Lower lobe of right lung (tissue), 2 donors: ENCODE measurements around the gene SLC22A3. TPM values are rescaled to one million over a fixed set of nuclear protein-coding genes. Genes with fewer than 3 reads are reported as not detected.

Experiments used
- ATAC-seq, 2 donors: fragments of 200-7000 bp; cut with Tn5 transposase; one replicate each; pipeline ENCODE4 v1.9.1; 2020 to 2022; ENCODE audit warnings: mild to moderate bottlenecking in 2 of 2, moderate library complexity in 2 of 2
- DNase-seq: peaks from one replicate; pipeline ENCODE4 v3.0.0-alpha.2; 2020
- H3K27ac ChIP-seq: fragments of 200-600 bp; one replicate; pipeline ENCODE4 v1.8.0; 2022
- H3K27me3 ChIP-seq: fragments of 200-600 bp; one replicate; pipeline ENCODE4 v1.8.0; 2022; ENCODE audit warnings: low read depth
- H3K36me3 ChIP-seq: fragments of 200-600 bp; one replicate; pipeline ENCODE4 v1.8.0; 2022; ENCODE audit warnings: mild to moderate bottlenecking
- H3K4me1 ChIP-seq: fragments of 200-600 bp; one replicate; pipeline ENCODE4 v1.8.0; 2022
- H3K4me3 ChIP-seq: fragments of 200-600 bp; one replicate; pipeline ENCODE4 v1.8.0; 2022; ENCODE audit warnings: mild to moderate bottlenecking
- H3K9me3 ChIP-seq: fragments of 200-600 bp; one replicate; pipeline ENCODE4 v1.8.0; 2022
- CTCF ChIP-seq: fragments of 200-600 bp; IDR thresholded peaks from one replicate; pipeline ENCODE4 v1.8.0; 2022; ENCODE audit warnings: antibody characterized with exemption, mild to moderate bottlenecking
- intact Hi-C: fragments of 100-400 bp; cut with DNase I; formaldehyde crosslinking; loops from one replicate; pipeline ENCODE4 v1.11.0; 2022
- total RNA-seq: library from RNA; stranded (reverse); fragmentation: NEBNext Ultra II Directional; extraction: Animal tissue kit (Norgen Biotek cat#: 25700); gene quantifications from one replicate; pipeline ENCODE4 v1.2.1, GENCODE V29; 2021
- donor health status: DM: no; HTN: yes; CAD: no; lungs with severe emphysema.

Gene SLC22A3
- total RNA-seq, 1 donor from 2014 or later = 37.7 TPM

GRCh38 chr6:160356074-160356744 is 8.0 kb downstream of the SLC22A3 start:
- no peaks in the 10 kb centered on the region for H3K9me3 ChIP-seq
- peaks cover 5% of the 10 kb centered on the region for H3K27me3 ChIP-seq
- intact Hi-C loops = no loop called here
- ATAC-seq (peak; percentile 94 to 97), DNase-seq (peak; percentile 79)
- H3K36me3 ChIP-seq = no peaks in the 10 kb centered on the region
- peaks cover 12% of the 10 kb centered on the region for H3K4me1 ChIP-seq
- no peak overlapping the region for H3K27ac ChIP-seq
- no peak for TF ChIP-seq CTCF
- no peak overlapping the region for H3K4me3 ChIP-seq

- H3K9me3 ChIP-seq = no peaks in the 10 kb centered on the region
- no peaks in the 10 kb centered on the region for H3K36me3 ChIP-seq
- H3K27me3 ChIP-seq = peaks cover 5% of the 10 kb centered on the region
- no peak overlapping the region for H3K27ac ChIP-seq
- no peak for ATAC-seq
- intact Hi-C loops = no loop called here
- TF ChIP-seq CTCF = no peak
- no peak for DNase-seq
- H3K4me3 ChIP-seq = no peak overlapping the region
- H3K4me1 ChIP-seq = peaks cover 12% of the 10 kb centered on the region
Observed at GRCh38 chr6:160357088-160357487, 8.9 kb downstream of the SLC22A3 start.

GRCh38 chr6:160358225-160359119 is 10.3 kb downstream of the SLC22A3 start:
- H3K4me1 ChIP-seq = peaks cover 12% of the 10 kb centered on the region
- ATAC-seq (no peak), DNase-seq (no peak)
- peaks cover 5% of the 10 kb centered on the region for H3K27me3 ChIP-seq
- intact Hi-C loops = no loop called here
- no peaks in the 10 kb centered on the region for H3K36me3 ChIP-seq
- no peak overlapping the region for H3K4me3 ChIP-seq
- TF ChIP-seq CTCF = no peak
- no peak overlapping the region for H3K27ac ChIP-seq
- no peaks in the 10 kb centered on the region for H3K9me3 ChIP-seq

- H3K4me3 ChIP-seq = no peak overlapping the region
- ATAC-seq (no peak), DNase-seq (no peak)
- peaks cover 12% of the 10 kb centered on the region for H3K4me1 ChIP-seq
- H3K27ac ChIP-seq = no peak overlapping the region
- no peaks in the 10 kb centered on the region for H3K9me3 ChIP-seq
- intact Hi-C loops = no loop called here
- H3K36me3 ChIP-seq = no peaks in the 10 kb centered on the region
- TF ChIP-seq CTCF = no peak
- no peaks in the 10 kb centered on the region for H3K27me3 ChIP-seq
Observed at GRCh38 chr6:160360955-160361354, 12.8 kb downstream of the SLC22A3 start.

DNA sequence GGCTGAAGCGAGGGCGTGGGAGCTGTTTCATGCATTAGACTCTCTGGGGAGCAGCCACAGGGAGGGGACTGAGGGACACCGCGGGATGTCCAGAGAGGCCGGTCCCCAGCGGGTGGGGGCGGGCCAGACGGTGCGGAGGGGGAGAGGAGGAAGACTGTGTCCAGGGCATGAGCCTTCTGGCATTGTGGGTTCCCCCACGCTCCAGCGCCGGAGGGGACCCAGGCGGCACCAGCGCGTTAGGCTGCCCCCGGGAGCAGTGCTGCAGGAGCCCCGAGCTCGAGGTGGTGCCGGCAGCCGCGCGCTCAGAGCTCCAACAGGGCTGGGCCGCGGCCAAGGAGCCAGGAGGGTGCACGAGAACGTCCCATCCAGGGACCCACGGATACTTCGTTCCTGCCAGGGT is 14.4 kb downstream of the SLC22A3 start:
- peak in 1 of 2 donors; percentile 33 for ATAC-seq
- no peaks in the 10 kb centered on the region for H3K27me3 ChIP-seq
- DNase-seq = no peak
- H3K36me3 ChIP-seq = no peaks in the 10 kb centered on the region
- no peak overlapping the region for H3K27ac ChIP-seq
- no peak overlapping the region for H3K4me3 ChIP-seq
- intact Hi-C loops = no loop called here
- no peak for TF ChIP-seq CTCF
- H3K4me1 ChIP-seq = peaks cover 12% of the 10 kb centered on the region
- H3K9me3 ChIP-seq = no peaks in the 10 kb centered on the region
